Nephron (organoid): ENCODE results near the gene DENND1A.

ENCODE experiments used
- H3K27ac Mint-ChIP-seq, 3 experiments: 2 replicates each; pipeline ENCODE4 v1.8.0; 2020; ENCODE audit warnings: mixed read lengths in 3 of 3, mild to moderate bottlenecking in 2 of 3, moderate library complexity in 1 of 3
- H3K27me3 Mint-ChIP-seq: 2 replicates; pipeline ENCODE4 v1.8.0; 2021; ENCODE audit warnings: low read depth, mild to moderate bottlenecking, moderate library complexity, mixed read lengths
- H3K36me3 Mint-ChIP-seq: 2 replicates; pipeline ENCODE4 v1.8.0; 2020; ENCODE audit warnings: low read depth, mixed read lengths
- H3K4me1 Mint-ChIP-seq: 2 replicates; pipeline ENCODE4 v1.8.0; 2020; ENCODE audit warnings: mixed read lengths
- H3K4me3 Mint-ChIP-seq, 3 experiments: 2 replicates each; pipeline ENCODE4 v1.8.0; 2020; ENCODE audit warnings: mild to moderate bottlenecking in 3 of 3, mixed read lengths in 3 of 3, moderate library complexity in 2 of 3
- H3K9me3 Mint-ChIP-seq: 2 replicates; pipeline ENCODE4 v1.8.0; 2020; ENCODE audit warnings: mixed read lengths
- CTCF ChIP-seq, 3 experiments: fragments of 200-600 bp; sonication (generic); IDR thresholded peaks; one replicate each; pipeline ENCODE4 v1.5.0; 2021; ENCODE audit warnings: antibody characterized with exemption in 3 of 3; ENCODE audit not compliant: unreplicated experiment in 3 of 3

The DENND1A gene

GRCh38 chr9:123702483-123702882 lies 227.4 kb downstream of the DENND1A start:
- no peak for TF ChIP-seq CTCF (IDR thresholded peaks at IDR 0.05; ENCODE audit: unreplicated experiment in 3 of 3)
- Mint-ChIP-seq H3K27ac (no peak overlapping the region), H3K27me3 (no peaks in the 10 kb centered on the region), H3K4me1 (peaks cover 5% of the 10 kb centered on the region), H3K4me3 (no peak overlapping the region), H3K36me3 (peaks cover 48% of the 10 kb centered on the region), H3K9me3 (peaks cover 44% of the 10 kb centered on the region)

DNA sequence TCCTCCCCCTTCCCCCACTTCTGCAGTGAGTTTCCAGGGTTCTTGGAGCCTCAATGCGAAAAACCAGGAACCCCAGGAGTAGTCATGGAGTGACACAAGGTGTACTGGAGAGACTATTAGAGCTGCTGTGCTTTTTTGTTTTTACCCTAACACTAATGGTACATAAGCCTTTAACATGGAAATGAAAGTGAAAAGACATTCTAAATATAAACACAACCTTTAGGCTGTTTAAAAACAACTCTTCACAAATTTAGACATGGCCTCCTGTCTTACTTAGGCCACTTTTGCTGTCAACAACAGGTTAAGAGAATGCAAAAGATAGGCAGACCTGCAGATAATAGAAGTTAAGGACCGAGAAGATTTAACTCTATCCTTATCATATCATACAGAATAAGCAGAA lies 232.2 kb downstream of the DENND1A start:
- H3K36me3 Mint-ChIP-seq, result peaks cover 35% of the 10 kb centered on the region
- H3K9me3 Mint-ChIP-seq, result peaks cover 24% of the 10 kb centered on the region

DNA sequence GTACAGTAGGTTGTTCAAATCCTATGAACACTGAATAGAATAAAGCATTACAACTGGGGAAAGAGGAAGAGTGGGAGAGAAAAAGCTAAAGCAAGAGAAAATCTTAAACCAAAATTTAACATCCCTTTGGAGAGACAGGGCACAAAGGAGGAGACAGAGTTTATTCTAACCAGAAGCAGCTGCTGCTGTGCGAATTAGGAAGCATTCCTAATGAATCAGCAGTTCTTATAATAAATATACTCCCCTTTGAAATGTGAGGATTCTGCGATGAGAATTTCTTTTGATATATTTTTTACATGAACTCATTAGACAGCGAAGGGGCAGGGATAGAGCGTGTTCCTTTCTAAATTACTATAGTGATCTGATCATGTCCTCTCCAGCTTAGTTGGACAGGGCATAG lies 233.4 kb downstream of the DENND1A start:
- H3K27ac Mint-ChIP-seq, result peak overlapping the region; percentile 7 to 27 (median 23)
- peaks cover 23% of the 10 kb centered on the region for H3K36me3 Mint-ChIP-seq
- no peaks in the 10 kb centered on the region for H3K27me3 Mint-ChIP-seq
- H3K4me3 Mint-ChIP-seq, result no peak overlapping the region
- no peak for TF ChIP-seq CTCF (IDR thresholded peaks at IDR 0.05; ENCODE audit: unreplicated experiment in 3 of 3)
- peaks cover 14% of the 10 kb centered on the region for H3K9me3 Mint-ChIP-seq
- peaks cover 17% of the 10 kb centered on the region for H3K4me1 Mint-ChIP-seq

More for the DNA sequence above, 232.2 kb downstream of the DENND1A start:
- H3K27me3 Mint-ChIP-seq, result no peaks in the 10 kb centered on the region
- H3K4me1 Mint-ChIP-seq, result peaks cover 17% of the 10 kb centered on the region
- no peak overlapping the region for H3K4me3 Mint-ChIP-seq
- TF ChIP-seq CTCF (IDR thresholded peaks at IDR 0.05; ENCODE audit: unreplicated experiment in 3 of 3), result no peak
- H3K27ac Mint-ChIP-seq, result peak overlapping the region in 1 of 3 experiments; percentile 43

GRCh38 chr9:123695386-123695785 lies 234.5 kb downstream of the DENND1A start:
- H3K27me3 Mint-ChIP-seq, result no peaks in the 10 kb centered on the region
- H3K9me3 Mint-ChIP-seq, result peaks cover 3% of the 10 kb centered on the region
- no peak for TF ChIP-seq CTCF (IDR thresholded peaks at IDR 0.05; ENCODE audit: unreplicated experiment in 3 of 3)
- peak overlapping the region in 1 of 3 experiments; percentile 26 for H3K27ac Mint-ChIP-seq
- H3K36me3 Mint-ChIP-seq, result peaks cover 17% of the 10 kb centered on the region
- H3K4me3 Mint-ChIP-seq, result no peak overlapping the region
- H3K4me1 Mint-ChIP-seq, result peaks cover 17% of the 10 kb centered on the region

DNA sequence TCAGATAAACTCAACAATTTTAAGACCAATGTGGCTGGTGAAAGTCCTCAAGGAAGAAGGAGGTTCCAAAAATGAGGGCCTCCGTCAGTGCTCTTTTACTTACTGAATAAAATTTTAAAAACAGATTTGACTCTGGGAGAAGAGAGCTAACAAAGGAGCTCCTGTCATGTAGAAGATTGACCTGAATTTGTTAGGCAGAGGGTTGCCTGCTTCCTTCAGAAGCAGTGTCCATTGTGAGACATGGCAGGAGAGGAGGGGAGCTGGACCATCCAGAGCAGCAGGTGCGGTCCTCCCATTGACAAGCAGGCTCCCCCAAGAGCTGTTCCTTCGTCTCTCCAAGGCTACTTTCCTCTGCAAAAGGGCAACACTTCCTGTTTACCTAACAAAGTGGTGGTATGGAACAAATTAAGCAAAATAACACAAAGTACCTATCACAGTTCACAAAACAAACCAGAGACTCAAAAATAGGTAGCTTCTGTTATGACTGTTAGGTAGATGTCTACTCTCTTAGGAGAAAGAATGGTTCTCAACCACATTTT lies 238.1 kb downstream of the DENND1A start:
- H3K27me3 Mint-ChIP-seq, result peaks cover 4% of the 10 kb centered on the region
- H3K9me3 Mint-ChIP-seq, result no peaks in the 10 kb centered on the region
- no peak overlapping the region for H3K4me3 Mint-ChIP-seq
- no peak overlapping the region for H3K27ac Mint-ChIP-seq
- peaks cover 12% of the 10 kb centered on the region for H3K36me3 Mint-ChIP-seq
- H3K4me1 Mint-ChIP-seq, result peaks cover 26% of the 10 kb centered on the region
- no peak for TF ChIP-seq CTCF (IDR thresholded peaks at IDR 0.05; ENCODE audit: unreplicated experiment in 3 of 3)

DNA sequence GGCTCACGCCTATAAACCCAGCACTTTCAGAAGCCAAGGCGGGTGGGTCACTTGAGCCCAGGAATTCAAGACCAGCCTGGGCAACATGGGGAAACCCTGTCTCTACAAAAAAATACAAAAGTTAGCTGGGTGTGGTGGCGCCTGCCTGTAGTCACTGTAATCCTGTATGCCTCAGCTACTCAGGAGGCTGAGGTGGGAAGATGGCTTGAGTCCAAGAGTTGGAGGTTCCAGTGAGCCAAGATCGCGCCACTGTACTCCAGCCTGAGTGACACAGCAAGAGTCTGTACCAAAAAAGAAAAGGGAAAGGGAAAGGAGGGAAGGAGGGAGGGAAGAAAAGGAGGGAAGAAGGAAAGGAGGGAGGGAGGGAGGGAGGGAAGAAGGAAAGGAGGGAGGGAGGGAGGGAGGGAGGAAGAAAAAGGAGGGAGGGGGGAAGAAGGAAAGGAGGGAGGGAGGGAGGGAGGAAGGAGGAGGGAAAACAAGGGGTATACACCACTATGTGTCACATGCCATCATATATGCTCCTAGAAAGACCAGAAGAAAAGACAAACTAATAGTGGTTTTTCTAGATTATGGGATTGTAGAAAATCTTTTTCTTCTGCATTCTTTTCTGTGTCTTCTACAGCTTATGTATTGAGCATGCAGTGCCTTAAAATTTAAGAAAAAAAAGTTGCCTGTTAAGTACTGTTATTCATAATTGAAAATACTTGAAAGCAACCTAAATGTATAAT lies 240.1 kb downstream of the DENND1A start:
- Mint-ChIP-seq H3K36me3 (peaks cover 11% of the 10 kb centered on the region), H3K4me1 (peaks cover 33% of the 10 kb centered on the region), H3K9me3 (no peaks in the 10 kb centered on the region), H3K4me3 (no peak overlapping the region), H3K27me3 (peaks cover 4% of the 10 kb centered on the region), H3K27ac (no peak overlapping the region)
- TF ChIP-seq CTCF (IDR thresholded peaks at IDR 0.05; ENCODE audit: unreplicated experiment in 3 of 3), result no peak
